H1 (cell line): ENCODE results near the gene WWP2. TPM values are rescaled to one million over a fixed set of nuclear protein-coding genes. Genes with fewer than 3 reads are reported as not detected.

Experiments used
- CTBP2 ChIP-seq: IDR thresholded peaks from 2 replicates; pipeline ENCODE4 v1.7.0; 2011; ENCODE audit warnings: borderline replicate concordance, mild to moderate bottlenecking, moderate library complexity, mixed read lengths, low read length; ENCODE audit not compliant: insufficient read depth, insufficient read length
- JUND ChIP-seq: IDR thresholded peaks from 2 replicates; pipeline ENCODE4 v1.6.1; 2011; ENCODE audit warnings: mild to moderate bottlenecking, improper control_type of control experiment, low read length
- KDM1A ChIP-seq: fragments of 200-600, 300-600 bp; sonication (generic); IDR thresholded peaks from 2 replicates; pipeline ENCODE4 v1.7.1; 2016; ENCODE audit warnings: mild to moderate bottlenecking, low read length, borderline replicate concordance
- polyA plus RNA-seq, 7 experiments: library from polyadenylated mRNA; depleted of rRNA in 3 of 7; stranded (reverse) in 5 of 7; unstranded in 2 of 7; fragments of >200 nt in 5 of 7; fragments of 200-250 nt in 2 of 7; gene quantifications; 1 replicate in 5 of 7; 2 replicates in 1 of 7; 4 replicates in 1 of 7; pipeline versions ENCODE4 v1.2.1 to v1.2.3, GENCODE V29; 2011 to 2013; ENCODE audit warnings: missing spikeins in 2 of 7, mixed read lengths in 2 of 7
- total RNA-seq: library from RNA; stranded (reverse); fragmentation: NEBNext Ultra II Directional; extraction: Animal tissue kit (Norgen Biotek cat#: 25700); gene quantifications from 2 replicates; pipeline ENCODE4 v1.2.1, GENCODE V29; 2021
- TF ChIP-seq, protein P1 (sequence below): IDR thresholded peaks from 2 replicates; pipeline ENCODE4 v1.6.1; 2012; ENCODE audit warnings: low read length, inconsistent platforms
- TF ChIP-seq, protein P2 (sequence below): IDR thresholded peaks from 2 replicates; pipeline ENCODE4 v1.6.1; 2011; ENCODE audit warnings: low read depth, mild to moderate bottlenecking, low read length; ENCODE audit not compliant: insufficient read depth

WWP2 gene
- total and polyA plus RNA-seq, 2 of the 8 experiments (the other 6 are each of a cell fraction or from before 2014, with no cell fraction given), result 14.1 to 42.2 TPM

DNA sequence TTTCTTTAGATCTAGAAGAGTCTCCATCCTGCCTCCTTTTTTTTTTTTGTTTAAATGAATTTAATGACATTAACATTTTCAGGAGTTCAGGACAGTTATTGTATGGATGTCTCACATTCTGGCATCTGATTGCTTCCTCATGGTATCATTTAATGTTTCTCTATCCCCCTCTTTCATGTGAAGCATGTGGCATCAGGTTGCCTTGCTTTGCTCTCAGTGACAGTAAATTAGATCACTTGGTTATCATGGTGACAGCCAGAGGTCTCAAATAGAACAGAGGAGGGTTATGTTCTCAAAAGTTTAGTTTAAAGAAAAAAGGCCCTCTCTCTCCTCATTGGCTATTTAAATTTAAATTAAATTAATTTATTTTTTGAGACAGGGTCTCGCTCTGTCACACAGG, 74.1 kb downstream of the WWP2 start (continued):
- TF ChIP-seq CTBP2, result no peak
- no peak for TF ChIP-seq JUND
- TF ChIP-seq, protein P1, sequence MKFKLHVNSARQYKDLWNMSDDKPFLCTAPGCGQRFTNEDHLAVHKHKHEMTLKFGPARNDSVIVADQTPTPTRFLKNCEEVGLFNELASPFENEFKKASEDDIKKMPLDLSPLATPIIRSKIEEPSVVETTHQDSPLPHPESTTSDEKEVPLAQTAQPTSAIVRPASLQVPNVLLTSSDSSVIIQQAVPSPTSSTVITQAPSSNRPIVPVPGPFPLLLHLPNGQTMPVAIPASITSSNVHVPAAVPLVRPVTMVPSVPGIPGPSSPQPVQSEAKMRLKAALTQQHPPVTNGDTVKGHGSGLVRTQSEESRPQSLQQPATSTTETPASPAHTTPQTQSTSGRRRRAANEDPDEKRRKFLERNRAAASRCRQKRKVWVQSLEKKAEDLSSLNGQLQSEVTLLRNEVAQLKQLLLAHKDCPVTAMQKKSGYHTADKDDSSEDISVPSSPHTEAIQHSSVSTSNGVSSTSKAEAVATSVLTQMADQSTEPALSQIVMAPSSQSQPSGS, result no peak
- no peak for TF ChIP-seq KDM1A
- TF ChIP-seq, protein P2, sequence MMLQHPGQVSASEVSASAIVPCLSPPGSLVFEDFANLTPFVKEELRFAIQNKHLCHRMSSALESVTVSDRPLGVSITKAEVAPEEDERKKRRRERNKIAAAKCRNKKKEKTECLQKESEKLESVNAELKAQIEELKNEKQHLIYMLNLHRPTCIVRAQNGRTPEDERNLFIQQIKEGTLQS, result no peak
